D721Med (cell line): Measurements from ENCODE around the gene SUB1.
"Not testable (repeated sequence)": the region's sequence is repeated elsewhere in the genome, so short reads cannot be mapped to it uniquely, and the experiment has no call there.

Source experiments
- DNase-seq: peaks from one replicate; pipeline ENCODE4 v3.0.0; 2011; ENCODE audit warnings: low spot score; ENCODE audit not compliant: insufficient read length
- FAIRE-seq: peaks from 2 replicates; lab custom pipeline; 2011; peaks lifted over from hg19 to GRCh38; lab: Jason Lieb, UNC
- CTCF ChIP-seq: IDR thresholded peaks from 2 replicates; pipeline ENCODE4 v1.5.1; 2012; ENCODE audit warnings: mild to moderate bottlenecking, control low read depth; ENCODE audit not compliant: insufficient read depth; ENCODE audit errors: missing control alignments

SUB1 gene

GRCh38 chr5:32621256-32621655, 35.9 kb downstream of the SUB1 start:
- FAIRE-seq (no peak), DNase-seq (no peak)
- no peak for TF ChIP-seq CTCF

- TF ChIP-seq CTCF: no peak
- DNase-seq: no peak
- FAIRE-seq: no peak
These were observed 39.7 kb downstream of the SUB1 start for GRCh38 chr5:32625106-32625505.

- no peak for DNase-seq
- no peak for TF ChIP-seq CTCF
- no peak for FAIRE-seq
These were observed 40.2 kb downstream of the SUB1 start for GRCh38 chr5:32625547-32625946.

GRCh38 chr5:32627219-32627870, 42.0 kb downstream of the SUB1 start:
- FAIRE-seq (no peak), DNase-seq (no peak)
- TF ChIP-seq CTCF: no peak

GRCh38 chr5:32628049-32628844, 42.9 kb downstream of the SUB1 start:
- peak; percentile 22 for TF ChIP-seq CTCF
- no peak for FAIRE-seq
- no peak for DNase-seq

- no peak for FAIRE-seq
- TF ChIP-seq CTCF: no peak
- DNase-seq: no peak
These were observed 45.6 kb downstream of the SUB1 start for GRCh38 chr5:32630867-32631491.

GRCh38 chr5:32633017-32633416, 47.7 kb downstream of the SUB1 start:
- not testable (repeated sequence) for FAIRE-seq

More at GRCh38 chr5:32633017-32633416, 47.7 kb downstream of the SUB1 start:
- DNase-seq: not testable (repeated sequence)
